ENCODE measurements around the gene ZNRF2. TPM values are rescaled to one million over a fixed set of nuclear protein-coding genes. Genes with fewer than 3 reads are reported as not detected.

The ZNRF2 gene
- total and polyA plus RNA-seq, 2 of the 13 experiments (the other 11 are each of a cell fraction or from before 2014, with no cell fraction given): 3.5 to 7.7 TPM

DNA sequence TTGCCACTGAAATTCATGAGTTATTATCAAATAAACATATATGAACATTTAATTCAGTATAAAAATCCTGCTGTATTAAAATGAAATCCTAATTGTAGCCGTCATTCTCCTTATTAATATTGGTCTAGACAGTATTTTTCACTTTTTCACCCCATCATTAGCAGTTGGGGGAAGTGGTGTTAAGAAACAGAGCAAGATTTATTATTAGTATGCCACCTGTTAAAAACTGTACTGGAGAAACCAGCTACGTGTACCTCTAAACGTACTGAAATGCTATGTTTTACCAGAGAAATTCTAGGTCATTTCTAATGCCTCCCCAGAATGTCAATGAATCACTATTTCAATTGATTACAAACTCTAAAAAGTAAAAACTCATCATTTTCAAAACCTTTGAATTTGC is 9.8 kb upstream of the ZNRF2 start:
- ChIA-PET CTCF (ENCODE audit: low intra/inter-chr PET ratio, low total read pairs) (no interaction called here), POLR2A (no interaction called here)
- Histone ChIP-seq H3K27me3 (ENCODE audit: control insufficient read depth in 1 of 2, insufficient read depth in 2 of 2, low read length in 2 of 2) (no peaks in the 10 kb centered on the region), H3K27ac (ENCODE audit: extremely low read length, insufficient read depth, low read length) (no peak overlapping the region), H3K4me3 (replicated peaks in 1 of 3; ENCODE audit: insufficient read depth in 1 of 3, low read depth in 2 of 3, low read length in 3 of 3) (no peak overlapping the region), H4K20me1 (ENCODE audit: insufficient read depth, low read length) (no peaks in the 10 kb centered on the region), H3K36me3 (replicated peaks in 1 of 2; ENCODE audit: control insufficient read depth in 1 of 2, insufficient read depth in 2 of 2, low read length in 2 of 2) (no peaks in the 10 kb centered on the region), H3K9ac (ENCODE audit: insufficient read depth, low read depth, low read length) (no peak overlapping the region), H3K4me1 (ENCODE audit: insufficient read depth, low read length) (peaks cover 42% of the 10 kb centered on the region), H3K79me2 (ENCODE audit: insufficient read depth, low read length) (no peaks in the 10 kb centered on the region), H3K4me2 (ENCODE audit: low read depth, low read length) (no peak overlapping the region), H3K9me3 (ENCODE audit: low read length) (no peaks in the 10 kb centered on the region), H2AFZ (ENCODE audit: low read length) (no peak overlapping the region)
- no TSS peak for BruUV-seq (replicated peaks)
- WGBS (ENCODE audit: low lambda C conversion rate): 94% methylated on average over 3 of the region's 3 CpGs
- DNase-seq (ENCODE audit: low spot score) (no peak), ATAC-seq (no peak), FAIRE-seq (no peak)
- in situ Hi-C loops (cut with HindIII; ENCODE audit: extremely low pct_ligation_motif_present, low pct_unique_long_range_greater_than_20kb) (loop anchor here (5.0 to 10.0 kb wide), 2 partner anchors 138 to 290 kb away; no protein-coding TSS in a partner anchor), intact Hi-C loops (cut with micrococcal nuclease; ENCODE audit: unreplicated experiment) (no loop called here)
- TF ChIP-seq, protein P1, sequence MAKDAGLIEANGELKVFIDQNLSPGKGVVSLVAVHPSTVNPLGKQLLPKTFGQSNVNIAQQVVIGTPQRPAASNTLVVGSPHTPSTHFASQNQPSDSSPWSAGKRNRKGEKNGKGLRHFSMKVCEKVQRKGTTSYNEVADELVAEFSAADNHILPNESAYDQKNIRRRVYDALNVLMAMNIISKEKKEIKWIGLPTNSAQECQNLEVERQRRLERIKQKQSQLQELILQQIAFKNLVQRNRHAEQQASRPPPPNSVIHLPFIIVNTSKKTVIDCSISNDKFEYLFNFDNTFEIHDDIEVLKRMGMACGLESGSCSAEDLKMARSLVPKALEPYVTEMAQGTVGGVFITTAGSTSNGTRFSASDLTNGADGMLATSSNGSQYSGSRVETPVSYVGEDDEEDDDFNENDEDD (CRISPR knock-in tag; IDR thresholded peaks at IDR 0.05; ENCODE audit: borderline replicate concordance): no peak
- TF ChIP-seq ELF3 (CRISPR knock-in tag; IDR thresholded peaks at IDR 0.05) (no peak), SIN3A (IDR thresholded peaks at IDR 0.05; ENCODE audit: borderline replicate concordance, low read depth, low read length) (no peak), TBL1XR1 (IDR thresholded peaks at IDR 0.05; ENCODE audit: borderline replicate concordance, low read length, partially characterized antibody) (no peak), SATB2 (CRISPR knock-in tag; IDR thresholded peaks at IDR 0.05) (no peak), GPN1 (CRISPR knock-in tag; IDR thresholded peaks at IDR 0.05; ENCODE audit: borderline replicate concordance) (no peak), CC2D1A (CRISPR knock-in tag; IDR thresholded peaks at IDR 0.05) (no peak)
- TF ChIP-seq, protein P2, sequence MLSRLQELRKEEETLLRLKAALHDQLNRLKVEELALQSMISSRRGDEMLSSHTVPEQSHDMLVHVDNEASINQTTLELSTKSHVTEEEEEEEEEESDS (CRISPR knock-in tag; IDR thresholded peaks at IDR 0.05; ENCODE audit: borderline replicate concordance): no peak
- TF ChIP-seq, protein P3, sequence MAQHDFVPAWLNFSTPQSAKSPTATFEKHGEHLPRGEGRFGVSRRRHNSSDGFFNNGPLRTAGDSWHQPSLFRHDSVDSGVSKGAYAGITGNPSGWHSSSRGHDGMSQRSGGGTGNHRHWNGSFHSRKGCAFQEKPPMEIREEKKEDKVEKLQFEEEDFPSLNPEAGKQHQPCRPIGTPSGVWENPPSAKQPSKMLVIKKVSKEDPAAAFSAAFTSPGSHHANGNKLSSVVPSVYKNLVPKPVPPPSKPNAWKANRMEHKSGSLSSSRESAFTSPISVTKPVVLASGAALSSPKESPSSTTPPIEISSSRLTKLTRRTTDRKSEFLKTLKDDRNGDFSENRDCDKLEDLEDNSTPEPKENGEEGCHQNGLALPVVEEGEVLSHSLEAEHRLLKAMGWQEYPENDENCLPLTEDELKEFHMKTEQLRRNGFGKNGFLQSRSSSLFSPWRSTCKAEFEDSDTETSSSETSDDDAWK (CRISPR knock-in tag; IDR thresholded peaks at IDR 0.05): no peak

All from HepG2 (cell line).